CD14-positive monocyte (primary cell): ENCODE results near the gene MORF4L1. TPM values are rescaled to one million over a fixed set of nuclear protein-coding genes. Genes with fewer than 3 reads are reported as not detected.

Source experiments
- DNase-seq, 3 donors: peaks; one replicate each; pipeline ENCODE4 v3.0.0-alpha.2; 2011 to 2022
- H2AFZ ChIP-seq: 2 replicates; pipeline ENCODE4 v1.6.0; 2012; ENCODE audit warnings: mild to moderate bottlenecking, low read depth, low read length, inconsistent platforms; ENCODE audit not compliant: insufficient read depth, poor library complexity, severe bottlenecking
- H3K27ac ChIP-seq, 2 donors: 1 replicate in 1 of 2; 2 replicates in 1 of 2; pipeline ENCODE4 v1.5.1; 2012 to 2013; ENCODE audit warnings: low read length in 2 of 2, control low read depth in 1 of 2, inconsistent platforms in 1 of 2, low read depth in 1 of 2, mild to moderate bottlenecking in 1 of 2
- H3K27me3 ChIP-seq, 2 donors: one replicate each; pipeline versions ENCODE4 v1.6.0 to v1.6.1; 2011 to 2013; ENCODE audit warnings: low read length in 2 of 2; ENCODE audit not compliant: control insufficient read depth in 2 of 2, insufficient read depth in 2 of 2
- H3K36me3 ChIP-seq, 2 donors: replicated peaks in 1 of 2; 1 replicate in 1 of 2; 2 replicates in 1 of 2; pipeline versions ENCODE4 v1.5.1 to v1.6.1; 2012 to 2013; ENCODE audit warnings: low read length in 2 of 2, control low read depth in 1 of 2, inconsistent platforms in 1 of 2, mild to moderate bottlenecking in 1 of 2; ENCODE audit not compliant: insufficient read depth in 2 of 2, control insufficient read depth in 1 of 2
- H3K4me1 ChIP-seq, 2 donors: 1 replicate in 1 of 2; 2 replicates in 1 of 2; pipeline versions ENCODE4 v1.5.1 to v1.6.1; 2012 to 2013; ENCODE audit warnings: low read length in 2 of 2, control low read depth in 1 of 2, inconsistent platforms in 1 of 2, mild to moderate bottlenecking in 1 of 2, moderate library complexity in 1 of 2; ENCODE audit not compliant: insufficient read depth in 2 of 2, control insufficient read depth in 1 of 2
- H3K4me2 ChIP-seq: replicated peaks from 2 replicates; pipeline ENCODE3; 2012; ENCODE audit warnings: low read length, moderate library complexity, mild to moderate bottlenecking; ENCODE audit not compliant: poor library complexity, severe bottlenecking; ENCODE audit errors: extremely low read depth
- H3K4me3 ChIP-seq, 3 experiments: fragments of 200-600 bp in 1 of 3; sonication (generic) in 1 of 3; replicated peaks in 1 of 3; 1 replicate in 2 of 3; 2 replicates in 1 of 3; pipeline ENCODE4 v1.5.1; 2011 to 2013; ENCODE audit warnings: low read length in 3 of 3, mild to moderate bottlenecking in 3 of 3, control low read depth in 2 of 3, low read depth in 2 of 3, inconsistent platforms in 1 of 3, moderate library complexity in 1 of 3
- H3K79me2 ChIP-seq: 2 replicates; pipeline ENCODE4 v1.6.0; 2012; ENCODE audit warnings: mild to moderate bottlenecking, control low read depth, inconsistent platforms, low read length, moderate library complexity; ENCODE audit not compliant: insufficient read depth
- H3K9ac ChIP-seq: 2 replicates; pipeline ENCODE4 v1.6.0; 2017; ENCODE audit warnings: low read length, mild to moderate bottlenecking; ENCODE audit not compliant: insufficient read depth, poor library complexity, severe bottlenecking
- H3K9me3 ChIP-seq, 2 donors: replicated peaks in 1 of 2; 1 replicate in 1 of 2; 2 replicates in 1 of 2; pipeline versions ENCODE4 v1.5.1 to v1.6.1; 2012 to 2013; ENCODE audit warnings: low read length in 2 of 2, control low read depth in 1 of 2; ENCODE audit not compliant: control insufficient read depth in 1 of 2, insufficient read depth in 1 of 2
- H4K20me1 ChIP-seq: 2 replicates; pipeline ENCODE4 v1.6.0; 2012; ENCODE audit warnings: mild to moderate bottlenecking, low read length, control low read depth, moderate library complexity; ENCODE audit not compliant: insufficient read depth
- H3K27ac Mint-ChIP-seq, 7 donors: one replicate each; pipeline ENCODE4 v1.8.0; 2020; ENCODE audit warnings: mild to moderate bottlenecking in 7 of 7, mixed read lengths in 7 of 7, moderate library complexity in 6 of 7, inconsistent platforms in 2 of 7
- H3K27me3 Mint-ChIP-seq, 3 donors: one replicate each; pipeline ENCODE4 v1.8.0; 2021 to 2022; ENCODE audit warnings: low read depth in 3 of 3, mild to moderate bottlenecking in 3 of 3, mixed read lengths in 3 of 3, moderate library complexity in 3 of 3, inconsistent platforms in 1 of 3
- H3K36me3 Mint-ChIP-seq, 2 donors: one replicate each; pipeline ENCODE4 v1.8.0; 2020; ENCODE audit warnings: mixed read lengths in 2 of 2, inconsistent platforms in 1 of 2, mild to moderate bottlenecking in 1 of 2
- H3K4me1 Mint-ChIP-seq: one replicate; pipeline ENCODE4 v1.8.0; 2020; ENCODE audit warnings: mild to moderate bottlenecking, mixed read lengths
- H3K4me3 Mint-ChIP-seq, 2 donors: one replicate each; pipeline ENCODE4 v1.8.0; 2020; ENCODE audit warnings: mild to moderate bottlenecking in 2 of 2, mixed read lengths in 2 of 2, moderate library complexity in 1 of 2
- H3K9me3 Mint-ChIP-seq, 7 donors: one replicate each; pipeline ENCODE4 v1.8.0; 2020 to 2022; ENCODE audit warnings: mixed read lengths in 7 of 7, mild to moderate bottlenecking in 6 of 7, moderate library complexity in 6 of 7, inconsistent platforms in 2 of 7
- CTCF ChIP-seq: fragments of 200-600 bp; IDR thresholded peaks from one replicate; pipeline ENCODE4 v1.8.0; 2022; ENCODE audit warnings: antibody characterized with exemption, mild to moderate bottlenecking
- WGBS: methylation state at CpG from one replicate; pipeline ENCODE4 v1.1.5; 2013; ENCODE audit warnings: missing lambda C conversion rate; ENCODE audit not compliant: insufficient coverage; 5-methylcytosine and 5-hydroxymethylcytosine counted together
- intact Hi-C, 2 donors: fragments of 100-400 bp; cut with micrococcal nuclease; formaldehyde crosslinking; loops; one replicate each; pipeline versions ENCODE4 v1.15.0 to v1.15.1; 2023
- polyA plus RNA-seq, 3 donors: library from polyadenylated mRNA; depleted of rRNA in 1 of 3; unstranded in 2 of 3; stranded (reverse) in 1 of 3; fragments of 300-500 nt in 2 of 3; fragments of >200 nt in 1 of 3; fragmentation: Illumina TruSeq in 2 of 3; gene quantifications; 1 replicate in 2 of 3; 2 replicates in 1 of 3; pipeline ENCODE4 v1.2.3, GENCODE V29; 2012 to 2021

MORF4L1 gene
- polyA plus RNA-seq, 3 donors = 191 to 242 (median 224) TPM

GRCh38 chr15:78922527-78922926 is 49.8 kb downstream of the MORF4L1 start:
- Histone ChIP-seq H3K9ac (no peak overlapping the region), H3K79me2 (peaks cover 38% of the 10 kb centered on the region), H3K27ac (peak overlapping the region; percentile 43 to 70), H3K9me3 (no peaks in the 10 kb centered on the region), H3K4me3 (no peak overlapping the region), H3K27me3 (no peaks in the 10 kb centered on the region), H2AFZ (no peak overlapping the region), H3K4me2 (no peak overlapping the region), H4K20me1 (peaks cover 70% of the 10 kb centered on the region), H3K36me3 (peaks cover 65 to 88% of the 10 kb centered on the region in 2 donors), H3K4me1 (peaks cover 33 to 41% of the 10 kb centered on the region in 2 donors)
- peaks cover 37% of the 10 kb centered on the region for H3K4me1 Mint-ChIP-seq
- no peaks in the 10 kb centered on the region for H3K27me3 Mint-ChIP-seq
- DNase-seq = no peak
- no peak for TF ChIP-seq CTCF
- 97% methylated on average over 4 of the region's 7 CpGs for WGBS
- H3K27ac Mint-ChIP-seq = peak overlapping the region; percentile 57 to 85 (median 73)
- H3K36me3 Mint-ChIP-seq = peaks cover 74 to 90% of the 10 kb centered on the region in 2 donors
- intact Hi-C loops = no loop called here
- peaks cover 0 to 4% (median 0%) of the 10 kb centered on the region in 7 donors for H3K9me3 Mint-ChIP-seq
- H3K4me3 Mint-ChIP-seq = no peak overlapping the region

- Histone ChIP-seq H3K9me3 (no peaks in the 10 kb centered on the region), H3K4me3 (no peak overlapping the region), H3K4me2 (no peak overlapping the region), H4K20me1 (peaks cover 71% of the 10 kb centered on the region), H2AFZ (no peak overlapping the region), H3K79me2 (peaks cover 43% of the 10 kb centered on the region), H3K36me3 (peaks cover 70 to 93% of the 10 kb centered on the region in 2 donors), H3K9ac (no peak overlapping the region), H3K27me3 (no peaks in the 10 kb centered on the region), H3K27ac (peak overlapping the region; percentile 43 to 70), H3K4me1 (peaks cover 33 to 41% of the 10 kb centered on the region in 2 donors)
- peaks cover 0 to 2% (median 0%) of the 10 kb centered on the region in 3 donors for H3K27me3 Mint-ChIP-seq
- intact Hi-C loops = no loop called here
- H3K36me3 Mint-ChIP-seq = peaks cover 79 to 90% of the 10 kb centered on the region in 2 donors
- no peak for TF ChIP-seq CTCF
- peaks cover 38% of the 10 kb centered on the region for H3K4me1 Mint-ChIP-seq
- H3K4me3 Mint-ChIP-seq = no peak overlapping the region
- WGBS = no CpG with 5 or more reads among the region's 7 CpGs
- peaks cover 0 to 4% (median 0%) of the 10 kb centered on the region in 7 donors for H3K9me3 Mint-ChIP-seq
- peak; percentile 41 to 79 (median 74) for DNase-seq
- peak overlapping the region; percentile 54 to 86 (median 78) for H3K27ac Mint-ChIP-seq
Measured at GRCh38 chr15:78923015-78923414, 50.3 kb downstream of the MORF4L1 start.
